ENCODE results near the gene IKZF4.
"Not testable (repeated sequence)": the region's sequence is repeated elsewhere in the genome, so short reads cannot be mapped to it uniquely, and the experiment has no call there.

GRCh38 chr12:56077966-56078365, 57.1 kb downstream of the IKZF4 start:
- TF ChIP-seq BRCA1 (IDR thresholded peaks at IDR 0.05; ENCODE audit: low read depth, low read length); NFYB (IDR thresholded peaks at IDR 0.05; ENCODE audit: insufficient read depth, low read depth, low read length); SP1 (IDR thresholded peaks at IDR 0.05; ENCODE audit: low read depth, low read length): not testable (repeated sequence)

Measured in GM12878 (cell line).